Muscle layer of duodenum (tissue), 2 donors: ENCODE measurements around the gene CATSPER4.

Source experiments
- H3K27ac ChIP-seq: one replicate; pipeline ENCODE4 v1.7.0; 2013; ENCODE audit warnings: mild to moderate bottlenecking, low read length
- H3K27me3 ChIP-seq: one replicate; pipeline ENCODE4 v1.7.0; 2013; ENCODE audit warnings: low read depth, mild to moderate bottlenecking, control low read depth, low read length
- H3K36me3 ChIP-seq, 2 donors: one replicate each; pipeline ENCODE4 v1.7.0; 2013; ENCODE audit warnings: low read length in 2 of 2, control low read depth in 1 of 2, mild to moderate bottlenecking in 1 of 2; ENCODE audit not compliant: insufficient read depth in 2 of 2, control insufficient read depth in 1 of 2
- H3K4me1 ChIP-seq, 2 donors: one replicate each; pipeline ENCODE4 v1.7.0; 2013; ENCODE audit warnings: low read length in 2 of 2, mild to moderate bottlenecking in 2 of 2, control low read depth in 1 of 2, moderate library complexity in 1 of 2; ENCODE audit not compliant: insufficient read depth in 2 of 2, control insufficient read depth in 1 of 2
- H3K4me3 ChIP-seq, 2 donors: one replicate each; pipeline ENCODE4 v1.7.0; 2013; ENCODE audit warnings: low read length in 2 of 2, low read depth in 1 of 2, mild to moderate bottlenecking in 1 of 2
- H3K9me3 ChIP-seq, 2 donors: one replicate each; pipeline ENCODE4 v1.7.0; 2013; ENCODE audit warnings: low read length in 2 of 2, control low read depth in 1 of 2, mild to moderate bottlenecking in 1 of 2; ENCODE audit not compliant: control insufficient read depth in 1 of 2
- donor health status: healthy.

The CATSPER4 gene

GRCh38 chr1:26190373-26190987 lies at the start of gene CATSPER4:
Gene CATSPER4, plus strand, starts transcription at chr1:26190602. Its CDS starts 26 bp downstream, at chr1:26190628.
- no peaks in the 10 kb centered on the region for H3K27me3 ChIP-seq
- no peaks in the 10 kb centered on the region for H3K9me3 ChIP-seq
- H3K4me1 ChIP-seq: no peaks in the 10 kb centered on the region
- H3K27ac ChIP-seq: no peak within 1 kb of the TSS
- H3K36me3 ChIP-seq: no peaks in the 10 kb centered on the region
- H3K4me3 ChIP-seq: no peak within 1 kb of the TSS

GRCh38 chr1:26142159-26142558 lies 48.2 kb upstream of the CATSPER4 start:
- Histone ChIP-seq H3K27ac (no peak overlapping the region), H3K9me3 (no peaks in the 10 kb centered on the region), H3K4me1 (no peaks in the 10 kb centered on the region), H3K4me3 (no peak overlapping the region), H3K36me3 (no peaks in the 10 kb centered on the region), H3K27me3 (no peaks in the 10 kb centered on the region)

GRCh38 chr1:26145041-26145959 lies 45.1 kb upstream of the CATSPER4 start:
- Histone ChIP-seq H3K9me3 (no peaks in the 10 kb centered on the region), H3K27ac (no peak overlapping the region), H3K27me3 (no peaks in the 10 kb centered on the region), H3K4me3 (no peak overlapping the region), H3K36me3 (no peaks in the 10 kb centered on the region), H3K4me1 (no peaks in the 10 kb centered on the region)

GRCh38 chr1:26145960-26146294 lies 44.5 kb upstream of the CATSPER4 start:
- Histone ChIP-seq H3K36me3 (no peaks in the 10 kb centered on the region), H3K9me3 (no peaks in the 10 kb centered on the region), H3K27me3 (no peaks in the 10 kb centered on the region), H3K4me1 (no peaks in the 10 kb centered on the region), H3K27ac (no peak overlapping the region), H3K4me3 (no peak overlapping the region)

- H3K9me3 ChIP-seq: no peaks in the 10 kb centered on the region
- H3K4me3 ChIP-seq: no peak overlapping the region
- no peak overlapping the region for H3K27ac ChIP-seq
Observed at GRCh38 chr1:26148887-26149286, 41.5 kb upstream of the CATSPER4 start.

GRCh38 chr1:26153966-26154532 lies 36.4 kb upstream of the CATSPER4 start:
- Histone ChIP-seq H3K4me1 (no peaks in the 10 kb centered on the region), H3K27ac (no peak overlapping the region), H3K9me3 (no peaks in the 10 kb centered on the region)

More at GRCh38 chr1:26148887-26149286, 41.5 kb upstream of the CATSPER4 start:
- H3K27me3 ChIP-seq: no peaks in the 10 kb centered on the region
- no peaks in the 10 kb centered on the region for H3K36me3 ChIP-seq
- H3K4me1 ChIP-seq: no peaks in the 10 kb centered on the region

GRCh38 chr1:26154750-26155149 lies 35.7 kb upstream of the CATSPER4 start:
- H3K27ac ChIP-seq: no peak overlapping the region
- H3K9me3 ChIP-seq: no peaks in the 10 kb centered on the region
- H3K36me3 ChIP-seq: no peaks in the 10 kb centered on the region
- H3K4me1 ChIP-seq: no peaks in the 10 kb centered on the region
- no peak overlapping the region for H3K4me3 ChIP-seq
- peaks cover 8% of the 10 kb centered on the region for H3K27me3 ChIP-seq

More at GRCh38 chr1:26153966-26154532, 36.4 kb upstream of the CATSPER4 start:
- Histone ChIP-seq H3K27me3 (peaks cover 8% of the 10 kb centered on the region), H3K36me3 (no peaks in the 10 kb centered on the region), H3K4me3 (no peak overlapping the region)

- Histone ChIP-seq H3K27ac (no peak overlapping the region), H3K9me3 (no peaks in the 10 kb centered on the region), H3K4me3 (no peak overlapping the region)
Observed at GRCh38 chr1:26155370-26156284, 34.8 kb upstream of the CATSPER4 start.

GRCh38 chr1:26156285-26157038 lies 33.9 kb upstream of the CATSPER4 start:
- Histone ChIP-seq H3K9me3 (no peaks in the 10 kb centered on the region), H3K27ac (no peak overlapping the region), H3K36me3 (no peaks in the 10 kb centered on the region), H3K4me3 (no peak overlapping the region), H3K27me3 (peaks cover 8% of the 10 kb centered on the region), H3K4me1 (peaks cover 0 to 7% of the 10 kb centered on the region in 2 donors)

More at GRCh38 chr1:26155370-26156284, 34.8 kb upstream of the CATSPER4 start:
- Histone ChIP-seq H3K27me3 (peaks cover 8% of the 10 kb centered on the region), H3K36me3 (no peaks in the 10 kb centered on the region), H3K4me1 (no peaks in the 10 kb centered on the region)

- Histone ChIP-seq H3K27me3 (peaks cover 8% of the 10 kb centered on the region), H3K27ac (no peak overlapping the region), H3K9me3 (no peaks in the 10 kb centered on the region), H3K4me3 (no peak overlapping the region), H3K36me3 (no peaks in the 10 kb centered on the region), H3K4me1 (peaks cover 0 to 13% of the 10 kb centered on the region in 2 donors)
Observed at GRCh38 chr1:26158271-26158907, 32.0 kb upstream of the CATSPER4 start.
